ENCODE measurements around the gene MKLN1. TPM values are rescaled to one million over a fixed set of nuclear protein-coding genes. Genes with fewer than 3 reads are reported as not detected.

The MKLN1 gene
- total and polyA plus RNA-seq, 3 donors from 2014 or later: 42.1 to 87.9 (median 82.4) TPM

- Histone ChIP-seq H3K9me3 (no peaks in the 10 kb centered on the region), H3K27ac (peak overlapping the region; percentile 71 to 81), H3K4me1 (peaks cover 25% of the 10 kb centered on the region), H3K27me3 (no peaks in the 10 kb centered on the region), H3K36me3 (ENCODE audit: low read depth, missing control alignments) (no peaks in the 10 kb centered on the region), H3K4me3 (no peak overlapping the region)
- WGBS, 2 donors: 31% methylated on average over 1 of the region's 1 CpG
- intact Hi-C loops (cut with DNase I; ENCODE audit: low total_unique reads): no loop called here
- no peak for TF ChIP-seq POLR2A (IDR thresholded peaks at IDR 0.05)
- TF ChIP-seq CTCF (IDR thresholded peaks at IDR 0.05): no peak
- DNase-seq: no peak
Measured at GRCh38 chr7:131400681-131401176, 73.1 kb downstream of the MKLN1 start.

GRCh38 chr7:131401194-131401593, 73.5 kb downstream of the MKLN1 start:
- Histone ChIP-seq H3K27me3 (no peaks in the 10 kb centered on the region), H3K9me3 (no peaks in the 10 kb centered on the region), H3K36me3 (ENCODE audit: low read depth, missing control alignments) (no peaks in the 10 kb centered on the region), H3K4me3 (no peak overlapping the region), H3K27ac (peak overlapping the region; percentile 71 to 81), H3K4me1 (peaks cover 25% of the 10 kb centered on the region)
- intact Hi-C loops (cut with DNase I; ENCODE audit: low total_unique reads): no loop called here
- DNase-seq: no peak
- no peak for TF ChIP-seq POLR2A (IDR thresholded peaks at IDR 0.05)
- TF ChIP-seq CTCF (IDR thresholded peaks at IDR 0.05): no peak

- TF ChIP-seq POLR2A (IDR thresholded peaks at IDR 0.05) (no peak), CTCF (IDR thresholded peaks at IDR 0.05) (no peak)
- peaks cover 28% of the 10 kb centered on the region for H3K4me1 ChIP-seq
- no peak overlapping the region for H3K27ac ChIP-seq
- intact Hi-C loops (cut with DNase I; ENCODE audit: low total_unique reads): no loop called here
- no peak overlapping the region for H3K4me3 ChIP-seq
- no peaks in the 10 kb centered on the region for H3K36me3 ChIP-seq (ENCODE audit: low read depth, missing control alignments)
- H3K27me3 ChIP-seq: no peaks in the 10 kb centered on the region
- DNase-seq: no peak
- H3K9me3 ChIP-seq: no peaks in the 10 kb centered on the region
- WGBS, 2 donors: 66 to 82% methylated on average over 2 of the region's 2 CpGs
Measured at GRCh38 chr7:131403322-131403721, 75.6 kb downstream of the MKLN1 start.

GRCh38 chr7:131404226-131404911, 76.7 kb downstream of the MKLN1 start:
- H3K27ac ChIP-seq: peak overlapping the region in 1 of 2 donors; percentile 34
- H3K9me3 ChIP-seq: no peaks in the 10 kb centered on the region
- no peak overlapping the region for H3K4me3 ChIP-seq
- DNase-seq: no peak
- TF ChIP-seq CTCF (IDR thresholded peaks at IDR 0.05): no peak
- no peak for TF ChIP-seq POLR2A (IDR thresholded peaks at IDR 0.05)
- no peaks in the 10 kb centered on the region for H3K36me3 ChIP-seq (ENCODE audit: low read depth, missing control alignments)
- no peaks in the 10 kb centered on the region for H3K27me3 ChIP-seq
- H3K4me1 ChIP-seq: peaks cover 26% of the 10 kb centered on the region
- intact Hi-C loops (cut with DNase I; ENCODE audit: low total_unique reads): no loop called here
- WGBS, 2 donors: 93 to 96% methylated on average over 7 of the region's 7 CpGs
